Testis (tissue), 3 donors: ENCODE results near the gene MEPCE. TPM values are rescaled to one million over a fixed set of nuclear protein-coding genes. Genes with fewer than 3 reads are reported as not detected.

Experiments used
- DNase-seq: peaks from one replicate; pipeline ENCODE4 v3.0.0-alpha.2; 2019
- H3K27ac ChIP-seq, 2 donors: fragments of 200-600 bp; sonication (generic); one replicate each; pipeline ENCODE4 v1.5.1; 2019
- H3K27me3 ChIP-seq: fragments of 200-600 bp; sonication (generic); one replicate; pipeline ENCODE4 v1.5.1; 2019
- H3K36me3 ChIP-seq: fragments of 200-600 bp; sonication (generic); one replicate; pipeline ENCODE4 v1.5.1; 2017; ENCODE audit warnings: low read depth; ENCODE audit errors: missing control alignments
- H3K4me1 ChIP-seq: fragments of 200-600 bp; sonication (generic); one replicate; pipeline ENCODE4 v1.5.1; 2019
- H3K4me3 ChIP-seq, 2 donors: fragments of 200-600 bp; sonication (generic); one replicate each; pipeline ENCODE4 v1.5.1; 2017 to 2019
- H3K9me3 ChIP-seq: fragments of 200-600 bp; sonication (generic); one replicate; pipeline ENCODE4 v1.5.1; 2017
- CTCF ChIP-seq, 3 experiments: fragments of 450-650 bp in 2 of 3; fragments of 200-600 bp in 1 of 3; sonication (generic) in 1 of 3; IDR thresholded peaks; one replicate each; pipeline ENCODE4 v1.5.1; 2016 to 2019; ENCODE audit warnings: antibody characterized with exemption in 3 of 3, mild to moderate bottlenecking in 2 of 3, moderate library complexity in 1 of 3
- POLR2A ChIP-seq: fragments of 450-650 bp; IDR thresholded peaks from one replicate; pipeline ENCODE4 v1.6.1; 2017; ENCODE audit warnings: antibody characterized with exemption, mild to moderate bottlenecking, moderate library complexity
- WGBS, 2 donors: methylation state at CpG; one replicate each; pipeline ENCODE4 v1.1.5; 2018; 5-methylcytosine and 5-hydroxymethylcytosine counted together
- intact Hi-C: fragments of 100-400 bp; cut with DNase I; formaldehyde crosslinking; loops from one replicate; pipeline ENCODE4 v1.15.1; 2023; ENCODE audit warnings: low total_unique reads
- polyA plus RNA-seq: library from polyadenylated mRNA; stranded (reverse); fragments of 350-450 nt; fragmentation: Illumina TruSeq; extraction: RNeasy Lipid Tissue Mini Kit (QIAGEN cat#74804); gene quantifications from one replicate; pipeline ENCODE4 v1.2.3, GENCODE V29; 2014; ENCODE audit warnings: low read depth, low replicate concordance; ENCODE audit not compliant: insufficient read depth
- total RNA-seq, 2 donors: library from RNA; depleted of rRNA; stranded (reverse); fragments of >200 nt; gene quantifications; one replicate each; pipeline ENCODE4 v1.2.3, GENCODE V29; 2016

The MEPCE gene
- total and polyA plus RNA-seq, 3 donors from 2014 or later = 74.6 to 182 (median 89.3) TPM

GRCh38 chr7:100428199-100428966 lies 1.2 kb upstream of the MEPCE start, which contains the start of gene ZCWPW1:
Gene ZCWPW1, minus strand, starts transcription at chr7:100428703. Its CDS starts 8,054 bp downstream, at chr7:100420649.
- peak within 1 kb of the TSS; percentile 99 for H3K27ac ChIP-seq
- intact Hi-C loops = no loop called here
- peaks cover 23% of the 10 kb centered on the region for H3K4me1 ChIP-seq
- 1% methylated on average over 61 to 66 of the region's 66 CpGs for WGBS, 2 donors
- peak within 1 kb of the TSS; percentile 85 to 94 for H3K4me3 ChIP-seq
- no peaks in the 10 kb centered on the region for H3K36me3 ChIP-seq
- peak; percentile 96 for DNase-seq
- H3K9me3 ChIP-seq = no peaks in the 10 kb centered on the region
- no peaks in the 10 kb centered on the region for H3K27me3 ChIP-seq
- peak in 1 of 3 experiments; percentile 9 for TF ChIP-seq CTCF (IDR thresholded peaks at IDR 0.05)
- TF ChIP-seq POLR2A = peak; percentile 98

GRCh38 chr7:100428967-100429636 lies 529 bp upstream of the MEPCE start:
- H3K9me3 ChIP-seq = no peaks in the 10 kb centered on the region
- intact Hi-C loops = no loop called here

GRCh38 chr7:100430493-100431285 lies 1.1 kb downstream of the MEPCE start:
- Histone ChIP-seq H3K4me3 (peak overlapping the region; percentile 85 to 94), H3K36me3 (no peaks in the 10 kb centered on the region), H3K27me3 (no peaks in the 10 kb centered on the region), H3K4me1 (peaks cover 31% of the 10 kb centered on the region), H3K9me3 (no peaks in the 10 kb centered on the region), H3K27ac (peak overlapping the region; percentile 99)
- intact Hi-C loops = no loop called here
- TF ChIP-seq POLR2A = no peak
- no peak for TF ChIP-seq CTCF (IDR thresholded peaks at IDR 0.05)
- WGBS, 2 donors = 7 to 20% methylated on average over 22 to 31 of the region's 31 CpGs
- no peak for DNase-seq

More at GRCh38 chr7:100428967-100429636, 529 bp upstream of the MEPCE start:
- TF ChIP-seq POLR2A (peak; percentile 4), CTCF (IDR thresholded peaks at IDR 0.05) (peak in 2 of 3 experiments; percentile 56 to 71)
- H3K4me1 ChIP-seq = peaks cover 23% of the 10 kb centered on the region
- H3K27me3 ChIP-seq = no peaks in the 10 kb centered on the region
- H3K27ac ChIP-seq = peak overlapping the region; percentile 99
- peak; percentile 100 for DNase-seq
- no peaks in the 10 kb centered on the region for H3K36me3 ChIP-seq
- 0 to 1% methylated on average over 35 to 40 of the region's 40 CpGs for WGBS, 2 donors
- peak overlapping the region; percentile 85 to 94 for H3K4me3 ChIP-seq

- DNase-seq = no peak
- Histone ChIP-seq H3K4me1 (peaks cover 31% of the 10 kb centered on the region), H3K36me3 (no peaks in the 10 kb centered on the region), H3K27me3 (no peaks in the 10 kb centered on the region), H3K27ac (peak overlapping the region in 1 of 2 donors; percentile 99), H3K9me3 (no peaks in the 10 kb centered on the region), H3K4me3 (peak overlapping the region in 1 of 2 donors; percentile 94)
- 65 to 79% methylated on average over 15 to 23 of the region's 23 CpGs for WGBS, 2 donors
- TF ChIP-seq CTCF (IDR thresholded peaks at IDR 0.05) = no peak
- TF ChIP-seq POLR2A = no peak
- intact Hi-C loops = no loop called here
These were observed 1.7 kb downstream of the MEPCE start for GRCh38 chr7:100431286-100431735.
